ENCODE measurements around the gene LOXL1.
A peak's percentile ranks its signal among the peaks of the same experiment; 100 is the strongest.

Gene LOXL1

DNA sequence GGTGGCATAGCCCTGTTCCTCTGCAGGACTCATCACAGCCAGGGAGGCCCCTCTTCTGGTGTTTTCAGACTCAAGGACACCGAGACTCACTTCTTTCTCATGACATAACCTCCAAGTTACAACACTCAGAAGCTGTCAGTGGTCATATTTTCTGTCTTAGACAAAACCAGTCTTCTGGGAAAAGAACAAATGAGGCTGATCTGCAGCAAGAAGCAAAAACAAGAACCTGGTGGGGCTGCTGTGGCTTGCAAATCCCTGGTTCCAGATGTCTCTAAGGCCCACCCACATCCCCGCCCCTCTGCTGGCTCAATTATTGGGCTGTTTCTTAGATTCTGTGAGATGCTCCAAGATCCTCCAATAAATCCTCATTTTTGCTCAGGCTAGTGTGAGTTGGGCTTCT lies 16.6 kb upstream of the LOXL1 start:
- Mint-ChIP-seq H3K36me3 (ENCODE audit: low read depth) (peaks cover 3% of the 10 kb centered on the region), H3K4me3 (no peak overlapping the region), H3K27me3 (ENCODE audit: low read depth, poor library complexity) (peaks cover 9% of the 10 kb centered on the region), H3K27ac (no peak overlapping the region), H3K4me1 (peaks cover 16% of the 10 kb centered on the region), H3K9me3 (peaks cover 2% of the 10 kb centered on the region)
- no peak for DNase-seq
- TF ChIP-seq, protein P1, sequence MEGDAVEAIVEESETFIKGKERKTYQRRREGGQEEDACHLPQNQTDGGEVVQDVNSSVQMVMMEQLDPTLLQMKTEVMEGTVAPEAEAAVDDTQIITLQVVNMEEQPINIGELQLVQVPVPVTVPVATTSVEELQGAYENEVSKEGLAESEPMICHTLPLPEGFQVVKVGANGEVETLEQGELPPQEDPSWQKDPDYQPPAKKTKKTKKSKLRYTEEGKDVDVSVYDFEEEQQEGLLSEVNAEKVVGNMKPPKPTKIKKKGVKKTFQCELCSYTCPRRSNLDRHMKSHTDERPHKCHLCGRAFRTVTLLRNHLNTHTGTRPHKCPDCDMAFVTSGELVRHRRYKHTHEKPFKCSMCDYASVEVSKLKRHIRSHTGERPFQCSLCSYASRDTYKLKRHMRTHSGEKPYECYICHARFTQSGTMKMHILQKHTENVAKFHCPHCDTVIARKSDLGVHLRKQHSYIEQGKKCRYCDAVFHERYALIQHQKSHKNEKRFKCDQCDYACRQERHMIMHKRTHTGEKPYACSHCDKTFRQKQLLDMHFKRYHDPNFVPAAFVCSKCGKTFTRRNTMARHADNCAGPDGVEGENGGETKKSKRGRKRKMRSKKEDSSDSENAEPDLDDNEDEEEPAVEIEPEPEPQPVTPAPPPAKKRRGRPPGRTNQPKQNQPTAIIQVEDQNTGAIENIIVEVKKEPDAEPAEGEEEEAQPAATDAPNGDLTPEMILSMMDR (IDR thresholded peaks at IDR 0.05), result no peak

DNA sequence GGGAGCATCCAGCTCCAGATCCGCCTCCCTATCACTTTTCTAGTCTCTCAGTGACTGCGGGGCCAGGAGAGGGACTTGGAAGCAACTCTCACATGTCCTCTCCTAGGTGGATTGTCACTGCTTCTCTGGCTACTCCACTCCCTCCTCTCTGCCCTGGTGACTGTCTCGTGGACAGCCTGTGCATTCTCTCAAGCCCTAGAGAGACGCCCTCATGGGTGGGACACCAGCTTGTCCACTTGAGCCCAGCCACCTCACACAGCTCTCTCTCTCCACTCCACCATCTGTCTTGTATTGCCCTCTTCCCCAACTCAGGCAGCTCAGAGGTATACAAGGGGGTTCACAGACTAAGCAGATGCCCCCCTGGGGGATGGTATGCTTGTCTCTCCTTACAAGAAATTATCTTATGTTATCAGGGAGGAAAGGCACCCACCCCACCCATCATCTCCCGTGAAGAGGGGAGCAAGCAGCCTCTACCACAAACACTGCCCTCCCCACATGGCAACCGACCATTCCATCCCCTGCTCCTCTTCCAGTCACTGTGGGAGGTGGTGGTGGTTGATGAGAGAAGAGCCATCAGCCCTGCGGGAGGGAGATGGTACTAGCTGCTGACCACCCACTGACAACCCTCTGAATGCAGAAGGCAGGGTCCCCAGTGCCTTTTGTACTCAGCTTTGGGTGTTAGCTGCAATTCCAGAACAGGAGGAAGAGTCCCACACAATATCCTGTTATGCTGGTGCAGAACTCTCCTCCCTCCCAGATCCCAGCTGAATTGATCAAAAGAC lies 15.5 kb upstream of the LOXL1 start:
- no peaks in the 10 kb centered on the region for H3K9me3 Mint-ChIP-seq
- no peak for DNase-seq
- H3K27me3 Mint-ChIP-seq (ENCODE audit: low read depth, poor library complexity), result peaks cover 15% of the 10 kb centered on the region
- peaks cover 4% of the 10 kb centered on the region for H3K36me3 Mint-ChIP-seq (ENCODE audit: low read depth)
- H3K4me3 Mint-ChIP-seq, result no peak overlapping the region
- H3K27ac Mint-ChIP-seq, result peak overlapping the region; percentile 38
- TF ChIP-seq, protein P1 (IDR thresholded peaks at IDR 0.05), result no peak
- H3K4me1 Mint-ChIP-seq, result peaks cover 16% of the 10 kb centered on the region

DNA sequence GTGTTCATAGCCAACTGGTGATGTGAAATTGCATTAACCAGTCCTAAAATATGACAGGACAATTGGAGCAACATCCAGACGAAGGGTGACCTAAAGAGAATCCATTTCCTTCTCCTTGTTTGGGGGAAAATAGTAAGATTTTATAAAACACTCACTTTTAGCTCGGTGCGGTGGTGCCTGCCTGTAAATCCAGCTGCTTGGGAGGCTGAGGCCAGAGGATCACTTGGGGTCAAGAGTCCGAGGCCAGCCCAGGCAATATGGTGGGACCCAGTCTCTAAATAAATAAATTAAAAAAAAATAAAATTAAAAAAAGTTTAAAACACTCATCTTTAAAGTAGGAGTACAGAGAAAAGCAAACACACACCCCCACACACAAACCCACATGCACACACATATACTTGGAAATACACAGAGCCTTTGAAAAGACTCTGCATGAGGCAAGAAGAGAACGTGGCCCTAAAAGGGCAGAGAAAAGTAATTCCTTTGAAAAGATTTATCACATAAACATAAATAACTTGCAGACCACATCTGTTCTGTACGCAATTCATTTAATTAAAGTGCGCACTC lies 14.1 kb upstream of the LOXL1 start:
- H3K27ac Mint-ChIP-seq, result no peak overlapping the region

DNA sequence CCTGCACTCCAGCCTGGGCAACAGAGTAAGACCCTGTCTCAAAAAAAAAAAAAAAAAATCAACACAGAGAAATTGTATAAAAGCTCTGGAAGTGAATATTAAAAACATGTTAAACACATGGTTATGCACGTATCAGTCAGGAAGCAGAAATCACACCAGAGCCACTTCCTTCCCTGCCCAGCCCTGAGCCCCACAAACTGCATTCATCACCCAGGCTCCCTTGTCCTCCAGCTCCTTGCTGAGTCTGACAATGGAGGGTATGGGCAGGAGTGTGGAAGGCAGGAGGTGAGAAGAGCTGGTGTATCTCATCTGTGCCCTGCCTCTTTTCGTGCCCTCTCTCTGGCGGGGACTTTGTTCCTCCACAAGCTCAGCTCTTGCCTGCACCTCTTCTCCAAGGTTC lies 12.1 kb upstream of the LOXL1 start:
- no peak for DNase-seq
- no peak overlapping the region for H3K4me3 Mint-ChIP-seq
- H3K27ac Mint-ChIP-seq, result no peak overlapping the region
- peaks cover 16% of the 10 kb centered on the region for H3K4me1 Mint-ChIP-seq
- H3K9me3 Mint-ChIP-seq, result peaks cover 32% of the 10 kb centered on the region
- TF ChIP-seq, protein P1 (IDR thresholded peaks at IDR 0.05), result no peak
- peaks cover 36% of the 10 kb centered on the region for H3K36me3 Mint-ChIP-seq (ENCODE audit: low read depth)
- peaks cover 10% of the 10 kb centered on the region for H3K27me3 Mint-ChIP-seq (ENCODE audit: low read depth, poor library complexity)

More for the DNA sequence above, 14.1 kb upstream of the LOXL1 start:
- H3K36me3 Mint-ChIP-seq (ENCODE audit: low read depth), result peaks cover 15% of the 10 kb centered on the region
- no peak overlapping the region for H3K4me3 Mint-ChIP-seq
- no peak for DNase-seq
- H3K9me3 Mint-ChIP-seq, result peaks cover 12% of the 10 kb centered on the region
- TF ChIP-seq, protein P1 (IDR thresholded peaks at IDR 0.05), result no peak
- peaks cover 16% of the 10 kb centered on the region for H3K4me1 Mint-ChIP-seq
- peaks cover 15% of the 10 kb centered on the region for H3K27me3 Mint-ChIP-seq (ENCODE audit: low read depth, poor library complexity)

DNA sequence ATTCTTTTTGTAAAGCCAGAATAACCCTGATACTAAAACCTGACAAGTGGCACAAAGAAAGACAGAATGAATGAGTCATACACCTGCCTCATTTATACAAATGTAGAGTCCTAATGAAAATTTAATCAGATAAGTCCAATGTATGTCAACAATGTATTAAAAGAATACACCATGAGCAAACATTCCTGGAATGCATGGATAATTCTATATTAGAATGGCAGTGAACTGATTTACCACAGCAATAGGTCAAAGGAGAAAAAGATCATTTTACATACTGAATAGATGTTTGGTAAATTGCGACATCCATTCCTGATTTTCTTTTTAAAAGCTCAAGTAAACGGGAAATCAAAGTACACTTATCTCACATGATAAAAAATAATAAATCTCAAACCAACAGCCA lies 11.2 kb upstream of the LOXL1 start:
- TF ChIP-seq, protein P1 (IDR thresholded peaks at IDR 0.05), result no peak
- DNase-seq, result no peak
- H3K4me3 Mint-ChIP-seq, result no peak overlapping the region
- H3K4me1 Mint-ChIP-seq, result peaks cover 17% of the 10 kb centered on the region
- no peak overlapping the region for H3K27ac Mint-ChIP-seq
- peaks cover 10% of the 10 kb centered on the region for H3K27me3 Mint-ChIP-seq (ENCODE audit: low read depth, poor library complexity)
- H3K9me3 Mint-ChIP-seq, result peaks cover 33% of the 10 kb centered on the region
- H3K36me3 Mint-ChIP-seq (ENCODE audit: low read depth), result peaks cover 36% of the 10 kb centered on the region

DNA sequence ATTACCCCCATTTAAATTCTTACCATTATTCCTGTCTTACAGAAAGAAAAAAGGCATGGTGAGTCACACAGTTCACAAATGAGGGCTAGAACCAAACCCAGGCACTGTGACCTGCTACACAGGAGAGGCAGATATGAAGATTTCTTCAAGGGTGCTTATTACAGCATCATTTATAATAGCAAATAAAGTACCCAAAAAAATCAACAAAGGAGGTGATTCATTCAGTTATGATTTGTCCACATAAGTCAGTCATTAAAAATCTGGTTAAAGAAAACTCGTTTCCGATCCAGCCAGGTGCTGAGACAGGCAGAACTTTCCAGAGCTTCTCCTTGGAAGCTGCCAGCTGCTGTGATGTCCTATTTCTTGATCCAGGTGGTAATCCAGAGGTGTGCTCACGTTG lies 7.5 kb upstream of the LOXL1 start:
- TF ChIP-seq, protein P1 (IDR thresholded peaks at IDR 0.05), result no peak
- H3K4me3 Mint-ChIP-seq, result no peak overlapping the region
- peaks cover 38% of the 10 kb centered on the region for H3K4me1 Mint-ChIP-seq
- DNase-seq, result no peak
- peaks cover 41% of the 10 kb centered on the region for H3K36me3 Mint-ChIP-seq (ENCODE audit: low read depth)
- peaks cover 9% of the 10 kb centered on the region for H3K27me3 Mint-ChIP-seq (ENCODE audit: low read depth, poor library complexity)
- H3K27ac Mint-ChIP-seq, result no peak overlapping the region
- peaks cover 33% of the 10 kb centered on the region for H3K9me3 Mint-ChIP-seq

Data from nephron progenitor cell (in vitro differentiated cells).